GM12873 (cell line): ENCODE data around the gene LBH.

ENCODE experiments used
- TF ChIP-seq, protein P1 (sequence below): IDR thresholded peaks from 2 replicates; pipeline ENCODE4 v1.5.1; 2012; ENCODE audit warnings: low read depth, mild to moderate bottlenecking, moderate library complexity, low read length, control low read depth; ENCODE audit not compliant: insufficient read depth; ENCODE audit errors: missing control alignments

The LBH gene

DNA sequence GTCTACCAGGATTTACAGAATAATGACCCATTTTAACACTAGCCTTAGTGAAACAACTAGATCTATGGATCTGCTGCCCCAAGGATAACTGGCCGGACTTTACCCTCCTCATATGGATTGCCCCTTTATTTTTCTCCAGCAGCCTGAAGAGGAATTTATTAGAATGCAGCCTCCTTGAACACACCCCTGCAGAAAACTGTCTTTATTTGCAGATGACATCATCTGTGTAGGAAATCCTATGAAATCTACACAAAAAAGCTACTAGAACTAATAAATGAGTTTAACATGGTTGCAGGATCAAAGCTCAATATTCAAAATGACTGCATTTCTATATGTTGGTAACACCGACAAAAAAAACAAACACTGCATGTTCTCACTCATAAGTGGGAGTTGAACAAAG, 29.6 kb downstream of the LBH start:
- TF ChIP-seq, protein P1, sequence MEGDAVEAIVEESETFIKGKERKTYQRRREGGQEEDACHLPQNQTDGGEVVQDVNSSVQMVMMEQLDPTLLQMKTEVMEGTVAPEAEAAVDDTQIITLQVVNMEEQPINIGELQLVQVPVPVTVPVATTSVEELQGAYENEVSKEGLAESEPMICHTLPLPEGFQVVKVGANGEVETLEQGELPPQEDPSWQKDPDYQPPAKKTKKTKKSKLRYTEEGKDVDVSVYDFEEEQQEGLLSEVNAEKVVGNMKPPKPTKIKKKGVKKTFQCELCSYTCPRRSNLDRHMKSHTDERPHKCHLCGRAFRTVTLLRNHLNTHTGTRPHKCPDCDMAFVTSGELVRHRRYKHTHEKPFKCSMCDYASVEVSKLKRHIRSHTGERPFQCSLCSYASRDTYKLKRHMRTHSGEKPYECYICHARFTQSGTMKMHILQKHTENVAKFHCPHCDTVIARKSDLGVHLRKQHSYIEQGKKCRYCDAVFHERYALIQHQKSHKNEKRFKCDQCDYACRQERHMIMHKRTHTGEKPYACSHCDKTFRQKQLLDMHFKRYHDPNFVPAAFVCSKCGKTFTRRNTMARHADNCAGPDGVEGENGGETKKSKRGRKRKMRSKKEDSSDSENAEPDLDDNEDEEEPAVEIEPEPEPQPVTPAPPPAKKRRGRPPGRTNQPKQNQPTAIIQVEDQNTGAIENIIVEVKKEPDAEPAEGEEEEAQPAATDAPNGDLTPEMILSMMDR: no peak

DNA sequence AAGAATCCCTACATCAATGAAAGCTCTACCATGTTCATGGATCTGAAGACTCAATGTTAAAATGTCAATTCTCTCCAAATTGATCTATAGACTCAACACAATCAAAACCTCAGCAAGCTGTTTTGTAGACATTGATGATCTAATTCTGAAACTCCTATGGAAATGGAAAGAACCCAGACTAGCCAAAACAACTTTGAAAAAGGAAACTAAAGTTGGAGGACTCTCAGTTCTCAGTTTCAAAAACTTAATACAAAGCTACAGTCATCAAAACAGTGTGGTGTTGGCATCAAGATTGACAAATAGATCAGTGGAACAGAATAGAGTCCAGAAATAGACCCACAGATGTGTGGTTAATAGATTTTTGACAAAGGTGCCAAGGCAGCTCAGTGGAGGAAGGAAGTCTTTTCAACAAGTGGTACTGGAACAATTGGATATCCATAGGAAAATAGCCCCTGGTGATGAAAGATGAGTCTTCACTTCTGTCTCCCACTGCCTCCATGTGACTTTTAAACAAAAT, 30.4 kb downstream of the LBH start:
- TF ChIP-seq, protein P1: no peak

DNA sequence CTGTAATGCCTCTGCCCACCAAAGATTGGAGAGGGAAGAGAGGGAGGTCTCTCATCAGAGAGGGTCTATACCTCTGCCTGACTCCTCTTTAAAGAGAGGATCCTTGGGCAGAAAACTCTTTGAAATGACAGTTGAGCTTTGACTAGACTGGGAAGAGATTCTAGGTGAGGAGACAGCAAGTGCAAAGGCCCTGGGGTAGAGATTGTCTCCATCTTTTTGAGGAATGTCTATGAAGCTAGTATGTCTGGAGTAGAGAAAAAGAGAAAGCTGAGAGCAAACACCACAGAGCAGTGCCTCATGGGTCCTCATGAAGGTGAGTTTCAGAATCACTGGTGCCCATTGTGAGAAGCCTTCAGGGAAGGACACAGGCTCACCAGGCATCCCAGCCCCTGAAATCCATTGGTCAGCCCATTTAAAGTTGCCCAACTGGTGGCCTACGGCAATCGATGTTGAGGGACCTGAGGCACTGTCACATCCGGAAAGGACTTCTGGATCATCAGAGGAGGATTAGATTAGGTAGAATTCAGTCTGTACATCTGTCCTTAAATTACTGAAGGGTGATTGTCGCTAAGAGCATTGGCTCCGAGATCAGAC, 31.5 kb downstream of the LBH start:
- TF ChIP-seq, protein P1: no peak

DNA sequence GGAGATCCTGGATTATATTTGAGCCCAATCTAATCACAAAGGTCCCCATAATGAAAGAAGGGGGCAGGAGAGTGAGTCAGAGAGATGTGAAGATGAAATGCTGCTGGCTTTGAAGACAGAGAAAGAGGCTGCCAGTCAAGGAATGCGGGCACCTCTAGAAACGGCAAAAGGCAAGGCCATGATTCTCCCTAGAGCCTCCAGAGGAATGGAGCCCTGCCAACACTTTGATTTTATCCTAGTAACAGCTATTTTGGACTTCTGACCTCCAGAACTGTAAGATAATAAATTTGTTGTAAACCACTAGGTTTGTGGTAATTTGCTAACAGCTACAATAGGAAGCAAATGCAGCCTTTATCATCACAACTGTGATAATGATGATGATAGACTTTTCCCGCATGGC, 32.9 kb downstream of the LBH start:
- TF ChIP-seq, protein P1: no peak

DNA sequence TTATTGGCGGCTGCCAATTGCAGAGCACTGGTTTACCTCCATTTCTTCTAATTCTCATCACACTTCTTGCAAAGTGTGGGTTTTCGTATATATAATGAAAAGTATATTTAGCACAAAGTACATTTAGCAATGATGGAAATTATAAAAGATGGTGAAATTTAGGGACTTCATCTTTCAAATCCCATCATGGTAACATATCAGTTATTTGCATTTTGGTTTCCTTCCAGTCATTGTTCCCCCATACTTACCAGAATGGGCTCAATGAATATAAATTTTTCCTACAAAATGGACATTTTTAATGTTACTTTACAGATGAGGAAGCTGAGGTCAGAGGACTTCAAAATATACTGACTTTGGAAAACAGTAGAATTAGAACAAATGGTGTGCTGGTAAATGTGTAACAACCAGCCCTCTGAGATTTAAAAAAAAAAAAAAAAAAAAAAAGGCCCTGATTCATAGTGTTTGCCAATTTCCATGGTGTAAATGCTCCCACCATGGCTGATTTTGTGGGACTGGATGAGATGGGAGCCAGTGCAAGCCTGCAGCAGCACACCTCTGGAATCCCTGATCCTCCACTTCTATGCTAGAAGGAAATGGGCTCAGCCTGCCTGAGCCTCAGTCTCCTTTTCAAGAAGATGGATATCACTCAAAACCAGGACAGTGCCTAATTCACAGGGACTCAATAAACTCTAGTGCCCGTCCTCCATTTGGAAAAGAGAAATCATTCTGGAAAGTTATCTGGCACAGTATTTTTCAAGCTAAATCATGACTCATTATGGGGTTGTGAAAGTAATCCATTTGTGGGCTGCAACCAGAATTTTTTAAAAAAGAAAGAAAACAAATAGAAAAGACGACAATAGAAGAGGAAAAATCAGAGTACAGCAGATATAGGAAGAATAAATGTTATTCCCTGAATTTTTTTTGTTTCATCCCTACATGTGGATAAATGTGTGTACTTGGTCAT, 34.0 kb downstream of the LBH start:
- TF ChIP-seq, protein P1: no peak

DNA sequence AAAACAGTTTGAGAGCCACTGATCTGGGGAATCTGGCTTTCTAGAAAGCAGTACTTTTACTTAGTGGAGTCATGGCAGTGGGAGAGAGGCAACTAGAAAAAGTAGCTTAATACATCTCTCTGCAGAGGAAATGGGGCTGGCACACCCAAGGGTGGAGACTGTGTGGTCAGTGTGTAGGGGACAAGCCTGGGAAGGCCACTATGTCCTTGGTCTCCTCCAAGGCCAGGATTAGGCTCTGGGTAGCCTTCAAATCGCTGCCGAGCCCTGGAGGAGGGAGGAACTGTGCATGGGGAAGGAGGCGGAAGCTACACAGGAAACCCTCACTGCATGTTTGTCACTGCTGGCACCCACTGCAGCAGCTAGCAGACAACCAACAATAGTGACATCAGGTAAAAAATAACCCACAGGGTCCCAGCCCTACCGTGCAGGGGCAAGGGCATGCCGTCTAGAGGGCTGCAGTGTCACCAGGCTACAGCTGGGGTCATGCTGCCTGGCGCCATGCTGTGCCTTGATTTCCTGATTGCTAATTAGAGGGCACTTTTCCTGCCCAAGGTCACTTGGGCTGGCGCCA, 34.8 kb downstream of the LBH start:
- TF ChIP-seq, protein P1: no peak

DNA sequence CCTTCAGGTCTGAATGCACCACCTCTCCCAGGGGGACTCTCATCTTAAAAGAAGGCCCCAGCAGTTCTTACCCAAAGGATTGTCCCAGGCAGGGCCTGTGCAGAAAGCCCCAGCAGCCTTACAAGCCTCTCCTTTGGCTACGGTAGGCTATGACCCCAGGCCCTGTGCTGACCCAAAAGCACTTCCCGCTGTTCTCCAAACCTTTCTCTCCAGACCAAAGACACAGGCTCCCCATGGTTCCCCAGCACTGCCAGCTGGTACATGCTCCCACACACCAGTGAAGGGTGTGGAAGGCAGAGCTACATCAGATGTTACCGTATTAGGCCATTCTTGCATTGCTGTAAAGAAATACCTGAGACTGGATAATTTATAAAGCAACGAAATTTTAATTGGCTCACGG, 35.4 kb downstream of the LBH start:
- TF ChIP-seq, protein P1: no peak
